GM12891 (cell line): ENCODE results near the gene P2RX5.

ENCODE experiments used
- POLR2A ChIP-seq: IDR thresholded peaks from 2 replicates; pipeline ENCODE4 v1.6.1; 2011; ENCODE audit warnings: low read depth, low read length, control low read depth
- POLR2AphosphoS5 ChIP-seq: IDR thresholded peaks from 2 replicates; pipeline ENCODE4 v1.6.1; 2011; ENCODE audit warnings: low read depth, low read length, control low read depth
- TAF1 ChIP-seq: IDR thresholded peaks from 2 replicates; pipeline ENCODE4 v1.6.1; 2011; ENCODE audit warnings: low read depth, low read length, control low read depth

DNA sequence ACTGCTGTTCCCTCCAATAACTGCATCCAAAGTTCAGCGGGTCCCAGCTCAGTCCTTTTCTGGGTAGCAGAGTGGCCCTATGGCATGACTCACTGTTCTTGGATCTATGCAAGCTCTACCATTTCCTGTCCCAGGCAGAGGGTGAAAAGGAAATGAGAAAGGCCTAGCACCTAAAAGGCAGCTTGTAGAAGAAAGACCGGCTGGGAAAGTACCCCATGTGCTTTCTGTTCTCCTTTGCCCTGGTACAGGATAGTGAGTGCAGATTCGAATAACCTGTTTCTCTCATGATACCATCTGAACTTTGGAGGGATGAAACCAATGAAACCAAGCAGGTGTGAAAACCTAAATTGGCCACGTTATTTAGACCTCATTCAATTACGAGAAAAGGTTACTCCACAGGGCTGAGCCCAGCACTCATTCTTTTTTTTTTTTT is 15.0 kb upstream of the P2RX5 start:
- no peak for TF ChIP-seq POLR2AphosphoS5
- no peak for TF ChIP-seq TAF1
- no peak for TF ChIP-seq POLR2A
